HEK293 (cell line): Measurements from ENCODE around the gene ATP2C1.
"Not testable (repeated sequence)": the region's sequence is repeated elsewhere in the genome, so short reads cannot be mapped to it uniquely, and the experiment has no call there.

Source experiments
- CTCF ChIA-PET: fragments of 350-600 bp; formaldehyde crosslinking; extraction: SDS; loops from one replicate; lab custom pipeline; 2021; ENCODE audit warnings: antibody characterized with exemption; lab: Yijun Ruan, JAX
- POLR2A ChIA-PET: fragments of 300-600 bp; formaldehyde crosslinking; extraction: SDS; loops from one replicate; lab custom pipeline; 2020; ENCODE audit warnings: antibody characterized with exemption, inconsistent platforms; lab: Yijun Ruan, JAX
- H3K27ac ChIP-seq: fragments of 200-500 bp; sonication (Bioruptor generic); 2 replicates; pipeline ENCODE4 v1.5.1; 2014; ENCODE audit warnings: low read depth, low read length, control low read depth, inconsistent platforms; ENCODE audit errors: extremely low read depth
- H3K36me3 ChIP-seq, 2 experiments: fragments of 200-500 bp in 1 of 2; sonication (Bioruptor generic) in 1 of 2; 1 replicate in 1 of 2; 2 replicates in 1 of 2; pipeline ENCODE4 v1.5.1; 2014 to 2017; ENCODE audit warnings: inconsistent platforms in 2 of 2, low read length in 2 of 2; ENCODE audit not compliant: control insufficient read depth in 2 of 2, insufficient read depth in 1 of 2
- H3K4me1 ChIP-seq: fragments of 200-500 bp; sonication (Bioruptor generic); 2 replicates; pipeline ENCODE4 v1.5.1; 2014; ENCODE audit warnings: mild to moderate bottlenecking, low read length, inconsistent platforms; ENCODE audit not compliant: control insufficient read depth, insufficient read depth
- H3K4me3 ChIP-seq: 2 replicates; pipeline ENCODE4 v1.5.1; 2011; ENCODE audit warnings: low read depth, mild to moderate bottlenecking, control low read depth, low read length, moderate library complexity
- H3K9me3 ChIP-seq: fragments of 200-500 bp; sonication (Bioruptor generic); 2 replicates; pipeline ENCODE4 v1.5.1; 2014; ENCODE audit warnings: low read depth, low read length, inconsistent platforms; ENCODE audit not compliant: control insufficient read depth, insufficient read depth
- PRDM2 ChIP-seq: fragments of 450-650 bp; formaldehyde crosslinking; IDR thresholded peaks from 2 replicates; pipeline ENCODE4 v1.5.1; 2016; ENCODE audit warnings: missing biosample characterization, missing genetic modification characterization, borderline replicate concordance
- RBAK ChIP-seq: fragments of 450-650 bp; formaldehyde crosslinking; IDR thresholded peaks from 2 replicates; pipeline ENCODE4 v1.5.1; 2016; ENCODE audit warnings: missing biosample characterization, missing genetic modification characterization
- REST ChIP-seq: fragments of 450-650 bp; formaldehyde crosslinking; IDR thresholded peaks from 2 replicates; pipeline ENCODE4 v1.5.1; 2016; ENCODE audit warnings: missing biosample characterization, missing genetic modification characterization
- SP3 ChIP-seq: fragments of 450-650 bp; formaldehyde crosslinking; IDR thresholded peaks from 2 replicates; pipeline ENCODE4 v1.5.1; 2016; ENCODE audit warnings: missing biosample characterization, missing genetic modification characterization
- TRIM28 ChIP-seq: IDR thresholded peaks from 2 replicates; pipeline ENCODE4 v1.6.1; 2011; ENCODE audit warnings: low read length, control low read depth, borderline replicate concordance
- ZBTB8A ChIP-seq: fragments of 450-650 bp; formaldehyde crosslinking; IDR thresholded peaks from 2 replicates; pipeline ENCODE4 v1.5.1; 2016; ENCODE audit warnings: missing biosample characterization, missing genetic modification characterization
- ZNF184 ChIP-seq: fragments of 450-650 bp; IDR thresholded peaks from 2 replicates; pipeline ENCODE4 v1.5.1; 2018; ENCODE audit warnings: missing biosample characterization, mild to moderate bottlenecking, missing genetic modification characterization
- ZNF311 ChIP-seq: fragments of 450-650 bp; formaldehyde crosslinking; IDR thresholded peaks from 2 replicates; pipeline ENCODE4 v1.5.1; 2017; ENCODE audit warnings: missing biosample characterization, missing genetic modification characterization, borderline replicate concordance
- ZNF350 ChIP-seq: fragments of 450-650 bp; formaldehyde crosslinking; IDR thresholded peaks from 2 replicates; pipeline ENCODE4 v1.5.0; 2017; ENCODE audit warnings: missing biosample characterization, mild to moderate bottlenecking, missing genetic modification characterization
- ZNF394 ChIP-seq: fragments of 450-650 bp; formaldehyde crosslinking; IDR thresholded peaks from 2 replicates; pipeline ENCODE4 v1.5.1; 2016; ENCODE audit warnings: missing biosample characterization, missing genetic modification characterization, mild to moderate bottlenecking, moderate library complexity, borderline replicate concordance
- ZNF433 ChIP-seq: fragments of 450-650 bp; formaldehyde crosslinking; IDR thresholded peaks from 2 replicates; pipeline ENCODE4 v1.5.1; 2016; ENCODE audit warnings: missing biosample characterization, missing genetic modification characterization, low read depth
- ZNF513 ChIP-seq: fragments of 450-650 bp; IDR thresholded peaks from 2 replicates; pipeline ENCODE4 v1.5.1; 2018; ENCODE audit warnings: missing biosample characterization, missing genetic modification characterization
- ZNF518A ChIP-seq: fragments of 450-650 bp; formaldehyde crosslinking; conservative IDR thresholded peaks from 2 replicates; pipeline ENCODE4 v1.5.1; 2016; ENCODE audit warnings: low read depth, missing biosample characterization, missing genetic modification characterization
- ZNF555 ChIP-seq: fragments of 450-650 bp; formaldehyde crosslinking; conservative IDR thresholded peaks from 2 replicates; pipeline ENCODE4 v1.5.1; 2017; ENCODE audit warnings: missing biosample characterization, mild to moderate bottlenecking, missing genetic modification characterization, inconsistent platforms
- ZNF664 ChIP-seq: fragments of 450-650 bp; formaldehyde crosslinking; IDR thresholded peaks from 2 replicates; pipeline ENCODE4 v1.5.1; 2016; ENCODE audit warnings: missing biosample characterization, missing genetic modification characterization

ATP2C1 gene

GRCh38 chr3:130854208-130854864, 39.5 kb upstream of the ATP2C1 start (continued):
- TF ChIP-seq ZNF518A (tag by site-specific recombination) (no peak), SP3 (tag by site-specific recombination) (no peak), ZNF311 (no peak), ZNF513 (tag by site-specific recombination) (no peak), RBAK (tag by site-specific recombination) (no peak), PRDM2 (tag by site-specific recombination) (no peak), TRIM28 (no peak), ZNF184 (no peak)

GRCh38 chr3:130857336-130858026, 36.4 kb upstream of the ATP2C1 start:
- ChIA-PET POLR2A (no interaction called here), CTCF (no interaction called here)
- Histone ChIP-seq H3K4me1 (no peaks in the 10 kb centered on the region), H3K36me3 (no peaks in the 10 kb centered on the region), H3K9me3 (no peaks in the 10 kb centered on the region), H3K4me3 (no peak overlapping the region), H3K27ac (no peak overlapping the region)
- TF ChIP-seq ZNF350 (no peak), ZNF184 (no peak)

- CTCF ChIA-PET, result interaction anchor here (0.6 kb wide), 1 partner anchor 933 kb away, joined by 4 read pairs; no protein-coding TSS in a partner anchor
- H3K36me3 ChIP-seq, H3K4me1 ChIP-seq, POLR2A ChIA-PET, H3K27ac ChIP-seq, H3K4me3 ChIP-seq, H3K9me3 ChIP-seq: not testable (repeated sequence)
- TF ChIP-seq ZNF555 (tag by site-specific recombination) (peak; percentile 65), REST (tag by site-specific recombination) (peak; percentile 55; the same call in 1 of the 2 replicates), ZNF394 (tag by site-specific recombination) (peak; percentile 82; the same call in 1 of the 2 replicates), ZNF664 (tag by site-specific recombination) (peak; percentile 43; the same call in 1 of the 2 replicates), ZBTB8A (peak; percentile 31; the same call in 1 of the 2 replicates), ZNF433 (tag by site-specific recombination) (peak; percentile 58; the same call in 1 of the 2 replicates)
Observed at GRCh38 chr3:130862130-130862529, 31.8 kb upstream of the ATP2C1 start.
